Naive thymus-derived CD4-positive, alpha-beta T cell (primary cell): ENCODE results near the gene LBHD1. TPM values are rescaled to one million over a fixed set of nuclear protein-coding genes. Genes with fewer than 3 reads are reported as not detected.

Experiments
- ATAC-seq: fragments of 150-1000 bp; cut with Tn5 transposase; 2 replicates; pipeline ENCODE4 v1.10.0; 2021; ENCODE audit warnings: mild to moderate bottlenecking, moderate library complexity
- CTCF ChIA-PET: fragments of 350-600 bp; sonication (Branson Sonifier 250); formaldehyde crosslinking; loops from one replicate; lab custom pipeline; 2021; ENCODE audit warnings: antibody characterized with exemption; lab: Charles Lee
- POLR2A ChIA-PET: fragments of 350-600 bp; sonication (Branson Sonifier 250); formaldehyde crosslinking; loops from one replicate; lab custom pipeline; 2021; ENCODE audit warnings: antibody characterized with exemption, inconsistent platforms; lab: Charles Lee
- DNase-seq, 9 donors: peaks; one replicate each; pipeline versions ENCODE4 v3.0.0 to v3.0.0-alpha.2; 2020 to 2022; ENCODE audit warnings: mixed read lengths in 1 of 9
- H3K27ac ChIP-seq: one replicate; pipeline ENCODE4 v1.7.0; 2013; ENCODE audit warnings: mild to moderate bottlenecking, low read depth, low read length, moderate library complexity
- H3K27me3 ChIP-seq, 2 donors: one replicate each; pipeline ENCODE4 v1.7.0; 2013; ENCODE audit warnings: low read length in 2 of 2, mild to moderate bottlenecking in 2 of 2, moderate library complexity in 2 of 2; ENCODE audit not compliant: control insufficient read depth in 2 of 2, insufficient read depth in 2 of 2
- H3K36me3 ChIP-seq, 3 experiments: 1 replicate in 2 of 3; 2 replicates in 1 of 3; pipeline ENCODE4 v1.7.0; 2013; ENCODE audit warnings: low read length in 3 of 3, mild to moderate bottlenecking in 3 of 3, moderate library complexity in 1 of 3; ENCODE audit not compliant: insufficient read depth in 3 of 3, control insufficient read depth in 2 of 3
- H3K4me1 ChIP-seq, 2 donors: one replicate each; pipeline ENCODE4 v1.7.0; 2013; ENCODE audit warnings: low read length in 2 of 2, mild to moderate bottlenecking in 2 of 2, moderate library complexity in 1 of 2; ENCODE audit not compliant: control insufficient read depth in 2 of 2, insufficient read depth in 2 of 2
- H3K4me3 ChIP-seq: 2 replicates; pipeline ENCODE4 v1.7.0; 2013; ENCODE audit warnings: mild to moderate bottlenecking, low read length
- H3K9me3 ChIP-seq, 3 experiments: 1 replicate in 2 of 3; 2 replicates in 1 of 3; pipeline ENCODE4 v1.7.0; 2013; ENCODE audit warnings: low read length in 3 of 3; ENCODE audit not compliant: control insufficient read depth in 2 of 3
- H3K27ac Mint-ChIP-seq, 9 donors: one replicate each; pipeline ENCODE4 v1.8.0; 2020 to 2022; ENCODE audit warnings: mixed read lengths in 9 of 9, mild to moderate bottlenecking in 8 of 9, moderate library complexity in 5 of 9, inconsistent platforms in 2 of 9
- H3K27me3 Mint-ChIP-seq, 5 donors: one replicate each; pipeline ENCODE4 v1.8.0; 2021 to 2022; ENCODE audit warnings: mixed read lengths in 5 of 5, mild to moderate bottlenecking in 1 of 5
- H3K36me3 Mint-ChIP-seq, 5 donors: one replicate each; pipeline ENCODE4 v1.8.0; 2020 to 2022; ENCODE audit warnings: mixed read lengths in 5 of 5, mild to moderate bottlenecking in 3 of 5, inconsistent platforms in 1 of 5
- H3K4me1 Mint-ChIP-seq, 7 donors: one replicate each; pipeline ENCODE4 v1.8.0; 2020 to 2022; ENCODE audit warnings: mixed read lengths in 7 of 7, mild to moderate bottlenecking in 3 of 7, inconsistent platforms in 1 of 7
- H3K4me3 Mint-ChIP-seq, 10 donors: one replicate each; pipeline ENCODE4 v1.8.0; 2020 to 2022; ENCODE audit warnings: mild to moderate bottlenecking in 10 of 10, mixed read lengths in 10 of 10, moderate library complexity in 6 of 10, inconsistent platforms in 2 of 10
- H3K9me3 Mint-ChIP-seq, 11 donors: one replicate each; pipeline ENCODE4 v1.8.0; 2020 to 2022; ENCODE audit warnings: mixed read lengths in 11 of 11, mild to moderate bottlenecking in 4 of 11, inconsistent platforms in 1 of 11, moderate library complexity in 1 of 11
- intact Hi-C, 2 donors: fragments of 100-400 bp; cut with micrococcal nuclease; formaldehyde crosslinking; loops; one replicate each; pipeline ENCODE4 v1.15.1; 2023
- polyA plus RNA-seq, 2 donors: library from polyadenylated mRNA; unstranded; fragments of 300-500 nt; fragmentation: Illumina TruSeq; gene quantifications; one replicate each; pipeline ENCODE4 v1.2.3, GENCODE V29; 2021
- total RNA-seq, 6 experiments: library from RNA in 5 of 6; stranded (reverse) in 5 of 6; gene quantifications; 1 replicate in 5 of 6; 2 replicates in 1 of 6; pipeline ENCODE4 v1.2.3 and lab custom pipeline; 2021 to 2026

The LBHD1 gene
- total and polyA plus RNA-seq, 7 experiments from 2014 or later, result 3.5 to 26.4 (median 18.6) TPM

DNA sequence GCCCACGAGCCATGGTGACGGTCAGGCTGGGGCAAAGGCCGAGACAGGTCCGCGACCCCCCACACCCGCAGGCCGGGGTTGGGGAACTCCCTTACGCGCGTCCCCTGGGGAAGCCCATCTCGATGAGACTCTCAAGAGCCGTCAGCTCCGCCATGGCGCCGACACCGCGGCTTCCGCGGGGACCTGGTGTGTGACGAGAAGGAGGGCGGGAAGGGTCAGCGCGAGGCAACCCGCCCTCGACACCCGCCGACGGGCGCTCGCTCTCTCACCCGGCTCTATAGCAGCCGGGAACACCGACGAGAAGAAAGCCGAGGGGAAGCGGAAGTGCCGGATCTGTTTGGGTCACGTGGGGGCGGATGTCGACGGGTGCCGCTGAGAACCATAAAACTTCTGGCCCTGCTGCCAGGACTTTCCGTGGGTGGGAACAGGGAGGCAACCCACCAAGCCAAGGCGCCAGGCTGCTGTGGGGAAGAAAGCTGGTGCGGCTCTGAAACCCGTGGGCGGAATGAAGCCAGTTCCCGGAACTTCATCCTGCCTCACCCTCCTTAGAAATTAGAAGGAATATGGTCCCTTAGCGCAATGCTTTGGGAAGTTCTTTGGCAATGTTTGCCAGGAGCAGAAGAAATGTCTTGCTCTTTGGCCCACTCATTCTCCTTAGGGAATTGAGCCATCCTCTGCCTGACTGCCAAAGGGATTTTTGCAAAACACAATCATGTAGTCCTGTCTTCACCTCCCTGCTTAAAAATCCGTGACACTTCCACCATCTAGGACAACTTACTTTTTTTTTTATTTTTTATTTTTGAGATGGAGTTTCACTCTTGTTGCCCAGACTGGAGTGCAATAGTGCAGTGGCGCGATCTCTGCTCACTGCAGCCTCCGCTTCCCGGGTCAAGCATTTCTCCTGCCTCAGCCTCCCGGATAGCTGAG lies 7.0 kb upstream of the LBHD1 start, which contains the start of gene UBXN1:
UBXN1 (minus strand) TSS at position 304 of the 927 bp plus-strand sequence; CDS start at position 154, 150 bp downstream.
- Histone ChIP-seq H3K9me3 (no peaks in the 10 kb centered on the region), H3K27ac (peak within 1 kb of the TSS; percentile 98), H3K36me3 (peaks cover 0 to 29% (median 3%) of the 10 kb centered on the region in 3 experiments), H3K4me1 (peaks cover 13 to 15% of the 10 kb centered on the region in 2 donors), H3K4me3 (peak within 1 kb of the TSS; percentile 87), H3K27me3 (no peaks in the 10 kb centered on the region)
- Mint-ChIP-seq H3K4me3 (peak within 1 kb of the TSS; percentile 86 to 93 (median 90)), H3K36me3 (peaks cover 4 to 21% (median 10%) of the 10 kb centered on the region in 5 donors), H3K27me3 (no peaks in the 10 kb centered on the region), H3K9me3 (no peaks in the 10 kb centered on the region), H3K4me1 (peaks cover 19 to 41% (median 37%) of the 10 kb centered on the region in 7 donors), H3K27ac (peak within 1 kb of the TSS; percentile 88 to 98 (median 94))
- peak; percentile 91 for ATAC-seq
- POLR2A ChIA-PET, result interaction anchor here (0.6 to 9.2 kb wide), 14 partner anchors 11 to 201 kb away, joined by 3 to 157 read pairs (median 5); partner anchors contain the start of genes C11orf98, CSKMT, INTS5 and LBHD1
- CTCF ChIA-PET, result interaction anchor here (0.6 to 2.4 kb wide), 5 partner anchors 16 to 182 kb away, joined by 3 to 24 read pairs (median 7); partner anchors contain the start of genes STX5 and TUT1
- peak; percentile 63 to 84 (median 81) for DNase-seq
- intact Hi-C loops, result loop anchor here (1.0 to 10.0 kb wide), 11 partner anchors 8 to 254 kb away; partner anchors contain the start of genes HNRNPUL2 (in 2 of the 2), INTS5 (in 2 of the 2), TUT1 (in 2 of the 2) and UQCC3 (in 2 of the 2)

DNA sequence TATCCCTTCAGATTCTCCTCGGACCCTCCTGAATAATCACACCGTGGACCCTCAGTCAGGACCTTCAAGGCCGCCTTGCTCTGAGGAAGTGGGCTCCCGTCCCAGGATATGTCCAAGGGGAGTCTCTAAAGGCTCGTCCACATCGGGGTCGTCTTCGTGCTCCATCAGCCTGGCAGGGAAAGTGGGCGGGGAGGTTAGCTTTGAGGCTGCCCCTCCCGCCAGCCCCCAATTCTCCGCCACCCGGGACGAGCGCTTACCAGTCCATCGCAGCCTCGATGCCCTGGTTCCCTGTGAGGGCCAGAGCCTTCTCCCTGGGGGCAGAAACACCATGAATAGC lies 6.3 kb upstream of the LBHD1 start:
- Histone ChIP-seq H3K36me3 (peaks cover 0 to 35% (median 3%) of the 10 kb centered on the region in 3 experiments), H3K9me3 (no peaks in the 10 kb centered on the region), H3K4me3 (peak overlapping the region; percentile 87), H3K4me1 (peaks cover 13 to 15% of the 10 kb centered on the region in 2 donors), H3K27me3 (no peaks in the 10 kb centered on the region), H3K27ac (peak overlapping the region; percentile 98)
- CTCF ChIA-PET, result interaction anchor here (0.6 kb wide), 1 partner anchor 153 kb away, joined by 3 read pairs; the partner anchor contains the start of gene STX5
- ATAC-seq (no peak), DNase-seq (no peak)
- H3K27ac Mint-ChIP-seq, result peak overlapping the region; percentile 88 to 98 (median 94)
- H3K9me3 Mint-ChIP-seq, result no peaks in the 10 kb centered on the region
- H3K4me3 Mint-ChIP-seq, result peak overlapping the region; percentile 86 to 93 (median 90)
- intact Hi-C loops, result loop anchor here (2.0 to 10.0 kb wide), 3 partner anchors 26 to 254 kb away; partner anchors contain the start of genes HNRNPUL2 (in 1 of the 2) and INTS5 (in 1 of the 2)
- H3K4me1 Mint-ChIP-seq, result peaks cover 21 to 44% (median 37%) of the 10 kb centered on the region in 7 donors
- POLR2A ChIA-PET, result interaction anchor here (1.6 to 9.2 kb wide), 3 partner anchors 10 to 87 kb away, joined by 5 to 157 read pairs (median 10); partner anchors contain the start of genes C11orf98, CSKMT, LBHD1 and TUT1
- H3K27me3 Mint-ChIP-seq, result no peaks in the 10 kb centered on the region
- H3K36me3 Mint-ChIP-seq, result peaks cover 4 to 21% (median 10%) of the 10 kb centered on the region in 5 donors

DNA sequence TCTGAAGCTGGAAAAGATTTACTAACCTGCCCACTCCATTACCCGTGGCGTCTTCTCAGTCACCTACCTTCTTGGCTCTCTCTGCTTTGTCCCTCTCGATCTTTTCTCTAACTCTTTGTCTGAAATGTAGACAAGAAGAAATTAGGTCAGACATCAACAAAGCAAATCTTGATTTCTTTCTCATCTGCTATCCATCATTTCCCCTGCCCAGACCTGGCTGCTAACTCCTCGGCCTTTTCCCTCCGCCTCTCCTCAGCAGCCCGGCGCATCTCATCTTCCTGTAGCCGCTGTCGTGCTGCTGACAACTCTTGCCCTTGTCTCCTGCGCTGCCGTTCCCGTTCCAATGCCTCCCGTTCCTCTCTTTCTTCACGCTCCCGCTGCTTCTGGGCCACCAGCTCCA lies 5.6 kb upstream of the LBHD1 start:
- Histone ChIP-seq H3K4me3 (peak overlapping the region; percentile 87), H3K9me3 (no peaks in the 10 kb centered on the region), H3K36me3 (peaks cover 0 to 37% (median 3%) of the 10 kb centered on the region in 3 experiments), H3K27me3 (no peaks in the 10 kb centered on the region), H3K4me1 (peaks cover 13 to 21% of the 10 kb centered on the region in 2 donors), H3K27ac (peak overlapping the region; percentile 98)
- H3K4me3 Mint-ChIP-seq, result peak overlapping the region; percentile 86 to 93 (median 90)
- H3K9me3 Mint-ChIP-seq, result no peaks in the 10 kb centered on the region
- peaks cover 4 to 21% (median 10%) of the 10 kb centered on the region in 5 donors for H3K36me3 Mint-ChIP-seq
- peaks cover 21 to 51% (median 44%) of the 10 kb centered on the region in 7 donors for H3K4me1 Mint-ChIP-seq
- H3K27me3 Mint-ChIP-seq, result no peaks in the 10 kb centered on the region
- intact Hi-C loops, result loop anchor here (2.0 to 10.0 kb wide), 3 partner anchors 25 to 253 kb away; partner anchors contain the start of genes HNRNPUL2 (in 1 of the 2) and INTS5 (in 1 of the 2)
- ChIA-PET CTCF (no interaction called here), POLR2A (interaction anchor here (0.5 to 9.2 kb wide), 8 partner anchors 10 to 109 kb away, joined by 3 to 157 read pairs (median 6); partner anchors contain the start of genes BSCL2, C11orf98, CSKMT and GNG3)
- peak overlapping the region; percentile 88 to 98 (median 94) for H3K27ac Mint-ChIP-seq
- DNase-seq (no peak), ATAC-seq (no peak)

DNA sequence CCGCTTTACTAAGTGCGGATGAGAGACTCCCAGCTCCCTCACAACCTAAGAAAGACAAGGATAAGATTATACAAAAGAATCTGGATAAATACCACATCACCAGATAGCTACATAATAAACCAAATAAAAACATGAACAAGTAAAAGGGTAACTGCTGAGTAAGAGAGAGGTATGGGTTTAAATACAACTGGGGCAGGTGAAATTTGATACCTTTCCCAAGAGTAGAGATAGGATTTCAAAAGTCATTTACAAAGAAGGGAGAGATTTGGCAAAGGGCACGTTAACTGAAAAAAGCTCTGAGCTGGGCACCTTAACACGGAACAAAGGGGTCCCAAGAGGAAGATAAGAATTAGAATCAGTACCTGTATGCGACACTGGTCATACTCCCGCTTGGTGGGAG lies 5.1 kb upstream of the LBHD1 start:
- intact Hi-C loops, result loop anchor here in 1 of 2 donors (10.0 kb wide), 1 partner anchor 252 kb away; no protein-coding TSS in a partner anchor
- peak overlapping the region; percentile 98 for H3K27ac ChIP-seq

DNA sequence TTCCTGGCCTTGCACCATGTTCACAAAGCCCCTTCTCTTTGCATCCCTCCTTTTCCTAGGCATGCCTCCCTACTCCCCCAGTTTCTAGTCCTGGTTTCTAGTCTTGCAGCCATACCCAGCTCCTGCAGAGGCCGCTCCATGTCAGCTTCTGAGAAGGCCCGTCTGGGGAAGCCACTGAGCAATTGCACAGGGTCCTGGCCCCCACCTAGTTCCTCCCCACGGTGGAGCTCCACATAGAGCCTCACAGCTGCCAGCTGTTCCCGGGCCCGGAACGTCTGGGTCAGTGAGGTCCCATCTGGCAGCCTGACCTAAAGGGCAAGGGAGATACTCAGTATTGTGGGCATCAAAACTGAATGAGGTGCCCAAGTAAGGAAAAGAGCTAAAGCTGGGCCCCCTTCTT lies 4.6 kb upstream of the LBHD1 start:
- peak overlapping the region; percentile 98 for H3K27ac ChIP-seq
- DNase-seq, result no peak

More for the DNA sequence above, 5.1 kb upstream of the LBHD1 start:
- peak overlapping the region; percentile 51 to 98 (median 92) for H3K27ac Mint-ChIP-seq
- no peaks in the 10 kb centered on the region for H3K27me3 Mint-ChIP-seq
- H3K4me3 Mint-ChIP-seq, result peak overlapping the region; percentile 62 to 93 (median 90)
- H3K4me1 ChIP-seq, result peaks cover 13 to 27% of the 10 kb centered on the region in 2 donors
- H3K36me3 ChIP-seq, result peaks cover 0 to 37% (median 3%) of the 10 kb centered on the region in 3 experiments
- ATAC-seq, result no peak
- H3K9me3 ChIP-seq, result no peaks in the 10 kb centered on the region
- peaks cover 4 to 21% (median 10%) of the 10 kb centered on the region in 5 donors for H3K36me3 Mint-ChIP-seq
- H3K4me1 Mint-ChIP-seq, result peaks cover 27 to 56% (median 47%) of the 10 kb centered on the region in 7 donors
- H3K27me3 ChIP-seq, result no peaks in the 10 kb centered on the region
- no peak overlapping the region for H3K4me3 ChIP-seq
- POLR2A ChIA-PET, result interaction anchor here (0.6 to 9.2 kb wide), 14 partner anchors 9 to 121 kb away, joined by 3 to 157 read pairs (median 4); partner anchors contain the start of genes BSCL2, C11orf98, CSKMT and GNG3
- DNase-seq, result no peak
- CTCF ChIA-PET, result interaction anchor here (1.2 kb wide), 1 partner anchor 204 kb away, joined by 4 read pairs; the partner anchor contains the start of gene SLC3A2
- H3K9me3 Mint-ChIP-seq, result no peaks in the 10 kb centered on the region

More for the DNA sequence above, 4.6 kb upstream of the LBHD1 start:
- peaks cover 13 to 27% of the 10 kb centered on the region in 2 donors for H3K4me1 ChIP-seq
- H3K36me3 ChIP-seq, result peaks cover 0 to 41% (median 3%) of the 10 kb centered on the region in 3 experiments
- H3K4me3 Mint-ChIP-seq, result peak overlapping the region in 9 of 10 donors; percentile 62 to 92 (median 90)
- no peak for ATAC-seq
- no peaks in the 10 kb centered on the region for H3K27me3 ChIP-seq
- POLR2A ChIA-PET, result interaction anchor here (0.6 to 9.2 kb wide), 14 partner anchors 9 to 121 kb away, joined by 3 to 157 read pairs (median 4); partner anchors contain the start of genes BSCL2, C11orf98, CSKMT and GNG3
- CTCF ChIA-PET, result interaction anchor here (0.6 to 1.2 kb wide), 2 partner anchors 204 to 358 kb away, joined by 3 to 4 read pairs; partner anchors contain the start of gene SLC3A2
- no peaks in the 10 kb centered on the region for H3K9me3 Mint-ChIP-seq
- intact Hi-C loops, result loop anchor here in 1 of 2 donors (10.0 kb wide), 1 partner anchor 252 kb away; no protein-coding TSS in a partner anchor
- peaks cover 4 to 23% (median 10%) of the 10 kb centered on the region in 5 donors for H3K36me3 Mint-ChIP-seq
- no peaks in the 10 kb centered on the region for H3K27me3 Mint-ChIP-seq
- no peak overlapping the region for H3K4me3 ChIP-seq
- no peaks in the 10 kb centered on the region for H3K9me3 ChIP-seq
- peaks cover 28 to 61% (median 51%) of the 10 kb centered on the region in 7 donors for H3K4me1 Mint-ChIP-seq
- H3K27ac Mint-ChIP-seq, result peak overlapping the region in 8 of 9 donors; percentile 51 to 98 (median 92)
